Neutrophil (primary cell): ENCODE measurements around the gene HMGA1.
"Not testable (repeated sequence)": the region's sequence is repeated elsewhere in the genome, so short reads cannot be mapped to it uniquely, and the experiment has no call there.

ENCODE experiments used
- H3K27ac ChIP-seq: fragments of 200-600 bp; sonication (generic); 2 replicates; pipeline ENCODE4 v1.5.1; 2016; ENCODE audit warnings: mild to moderate bottlenecking, moderate library complexity
- H3K27me3 ChIP-seq: fragments of 200-600 bp; sonication (generic); 2 replicates; pipeline ENCODE4 v1.6.0; 2016; ENCODE audit warnings: mild to moderate bottlenecking
- H3K36me3 ChIP-seq: fragments of 200-600 bp; sonication (generic); 2 replicates; pipeline ENCODE4 v1.5.1; 2017
- H3K4me1 ChIP-seq, 2 experiments: fragments of 200-600 bp in 1 of 2; sonication (generic) in 1 of 2; 1 replicate in 1 of 2; 2 replicates in 1 of 2; pipeline versions ENCODE4 v1.5.1 to v1.6.1; 2013 to 2016; ENCODE audit warnings: low read depth in 1 of 2, low read length in 1 of 2, mild to moderate bottlenecking in 1 of 2, moderate library complexity in 1 of 2; ENCODE audit not compliant: control insufficient read depth in 1 of 2, insufficient read depth in 1 of 2
- H3K4me3 ChIP-seq, 2 experiments: fragments of 200-600 bp in 1 of 2; sonication (generic) in 1 of 2; 1 replicate in 1 of 2; 2 replicates in 1 of 2; pipeline ENCODE4 v1.5.1; 2013 to 2016; ENCODE audit warnings: low read depth in 1 of 2, low read length in 1 of 2, mild to moderate bottlenecking in 1 of 2, moderate library complexity in 1 of 2
- H3K9me3 ChIP-seq: fragments of 200-600 bp; sonication (generic); 2 replicates; pipeline ENCODE4 v1.5.1; 2016
- CTCF ChIP-seq: fragments of 200-600 bp; sonication (generic); IDR thresholded peaks from 2 replicates; pipeline ENCODE4 v1.5.1; 2016; ENCODE audit warnings: antibody characterized with exemption

HMGA1 gene

GRCh38 chr6:34243131-34243771 is 6.6 kb downstream of the HMGA1 start:
- no peaks in the 10 kb centered on the region for H3K9me3 ChIP-seq
- no peak for TF ChIP-seq CTCF
- H3K27ac ChIP-seq = no peak overlapping the region
- H3K4me3 ChIP-seq = no peak overlapping the region
- peaks cover 14% of the 10 kb centered on the region for H3K36me3 ChIP-seq
- H3K27me3 ChIP-seq = no peaks in the 10 kb centered on the region
- H3K4me1 ChIP-seq = peaks cover 12 to 20% of the 10 kb centered on the region in 2 experiments

- Histone ChIP-seq H3K36me3 (peaks cover 14% of the 10 kb centered on the region), H3K27ac (peak overlapping the region; percentile 53), H3K9me3 (no peaks in the 10 kb centered on the region), H3K27me3 (no peaks in the 10 kb centered on the region), H3K4me1 (peaks cover 13 to 24% of the 10 kb centered on the region in 2 experiments), H3K4me3 (no peak overlapping the region)
- TF ChIP-seq CTCF = no peak
Observed at GRCh38 chr6:34243901-34244884, 7.5 kb downstream of the HMGA1 start.

GRCh38 chr6:34245032-34245760 is 8.5 kb downstream of the HMGA1 start:
- peaks cover 14% of the 10 kb centered on the region for H3K36me3 ChIP-seq
- H3K27ac ChIP-seq, H3K27me3 ChIP-seq, H3K4me3 ChIP-seq, H3K9me3 ChIP-seq: not testable (repeated sequence)
- H3K4me1 ChIP-seq = peaks cover 22 to 33% of the 10 kb centered on the region in 2 experiments

GRCh38 chr6:34245761-34246140 is 9.1 kb downstream of the HMGA1 start:
- not testable (repeated sequence) for H3K4me3 ChIP-seq, H3K9me3 ChIP-seq, H3K27me3 ChIP-seq, H3K27ac ChIP-seq
- Histone ChIP-seq H3K4me1 (peaks cover 28 to 39% of the 10 kb centered on the region in 2 experiments), H3K36me3 (peaks cover 14% of the 10 kb centered on the region)

- H3K27ac ChIP-seq = no peak overlapping the region
- peaks cover 32 to 41% of the 10 kb centered on the region in 2 experiments for H3K4me1 ChIP-seq
- peaks cover 14% of the 10 kb centered on the region for H3K36me3 ChIP-seq
- H3K27me3 ChIP-seq = no peaks in the 10 kb centered on the region
- H3K4me3 ChIP-seq = no peak overlapping the region
- H3K9me3 ChIP-seq = no peaks in the 10 kb centered on the region
- no peak for TF ChIP-seq CTCF
Observed at GRCh38 chr6:34246249-34246562, 9.5 kb downstream of the HMGA1 start.

GRCh38 chr6:34246563-34247391 is 10.1 kb downstream of the HMGA1 start:
- no peaks in the 10 kb centered on the region for H3K9me3 ChIP-seq
- no peaks in the 10 kb centered on the region for H3K27me3 ChIP-seq
- peaks cover 14% of the 10 kb centered on the region for H3K36me3 ChIP-seq
- peak overlapping the region; percentile 39 for H3K27ac ChIP-seq
- peaks cover 35 to 42% of the 10 kb centered on the region in 2 experiments for H3K4me1 ChIP-seq
- no peak overlapping the region for H3K4me3 ChIP-seq
- no peak for TF ChIP-seq CTCF
